ENCODE data around the gene ZNF324. TPM values are rescaled to one million over a fixed set of nuclear protein-coding genes. Genes with fewer than 3 reads are reported as not detected.

ZNF324 gene
- total and polyA plus RNA-seq, 4 donors = 2.3 to 8.4 (median 5.5) TPM

DNA sequence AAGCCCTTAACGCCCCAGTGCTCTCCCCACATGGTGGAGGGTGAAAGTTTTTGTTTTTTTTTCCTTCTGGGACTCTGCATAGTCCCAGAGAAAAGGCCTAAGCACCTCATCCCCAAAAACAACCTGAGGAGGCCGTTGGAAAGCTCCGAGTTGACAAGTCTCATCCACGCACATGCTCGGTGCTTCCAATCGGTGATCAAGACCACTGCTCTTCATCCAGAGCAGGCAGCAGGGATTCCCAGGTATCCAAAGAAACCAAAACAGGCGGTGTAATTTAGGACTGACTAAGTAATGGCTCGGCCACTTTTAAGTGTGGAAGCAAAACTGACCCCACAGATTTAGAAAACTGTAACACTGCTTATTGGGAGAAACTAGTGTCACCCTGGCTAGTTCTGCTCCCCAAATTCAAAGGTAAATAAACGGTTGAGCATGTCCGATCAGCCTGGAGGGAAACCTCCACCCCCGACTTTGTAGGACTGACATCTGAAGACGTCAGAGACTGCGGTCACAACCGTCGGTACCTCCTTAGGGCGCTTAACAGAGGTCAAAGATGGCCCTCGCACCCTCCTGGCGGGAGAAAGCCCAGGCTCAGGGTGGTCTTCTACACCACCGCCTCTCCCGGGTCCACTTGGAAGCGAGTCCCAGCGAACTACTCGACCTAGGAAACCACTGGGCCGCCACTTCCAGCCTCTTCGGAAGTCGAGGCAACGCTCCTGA is 8.3 kb downstream of the ZNF324 start:
- Histone ChIP-seq H3K4me1 (ENCODE audit: control insufficient read depth in 4 of 4, insufficient read depth in 4 of 4, low read length in 3 of 4) (peaks cover 5 to 21% (median 15%) of the 10 kb centered on the region in 4 donors), H3K27me3 (ENCODE audit: control insufficient read depth in 4 of 4, insufficient read depth in 4 of 4, low read length in 3 of 4) (no peaks in the 10 kb centered on the region), H3K9ac (ENCODE audit: low read depth in 1 of 2, low read length in 2 of 2) (peak overlapping the region in 1 of 2 donors; percentile 61), H3K36me3 (ENCODE audit: control insufficient read depth in 4 of 4, insufficient read depth in 3 of 4, low read depth in 1 of 4, low read length in 3 of 4) (peaks cover 0 to 13% (median 3%) of the 10 kb centered on the region in 4 donors), H3K4me3 (ENCODE audit: low read depth in 1 of 3, low read length in 3 of 3) (peak overlapping the region; percentile 62 to 78 (median 62)), H3K9me3 (ENCODE audit: control insufficient read depth in 4 of 4, low read length in 3 of 4) (no peaks in the 10 kb centered on the region), H3K27ac (ENCODE audit: low read depth in 1 of 2, low read length in 2 of 2) (peak overlapping the region; percentile 87 to 88)
- WGBS = 24% methylated on average over 27 of the region's 27 CpGs
- TF ChIP-seq GABPA (IDR thresholded peaks at IDR 0.05 in 1 of 2, conservative IDR thresholded peaks at IDR 0.05 in 1 of 2) (no peak), EGR1 (IDR thresholded peaks at IDR 0.05; ENCODE audit: low read depth in 2 of 2) (no peak), RXRA (IDR thresholded peaks at IDR 0.05) (no peak), FOXA1 (IDR thresholded peaks at IDR 0.05) (no peak), JUND (IDR thresholded peaks at IDR 0.05) (no peak), HNF4G (IDR thresholded peaks at IDR 0.05) (no peak), HNF4A (conservative IDR thresholded peaks at IDR 0.05) (no peak), YY1 (IDR thresholded peaks at IDR 0.05) (no peak), SP1 (IDR thresholded peaks at IDR 0.05) (no peak), FOXA2 (IDR thresholded peaks at IDR 0.05) (no peak), RAD21 (IDR thresholded peaks at IDR 0.05) (no peak), NR2F2 (IDR thresholded peaks at IDR 0.05) (no peak)
- TF ChIP-seq, protein P1, sequence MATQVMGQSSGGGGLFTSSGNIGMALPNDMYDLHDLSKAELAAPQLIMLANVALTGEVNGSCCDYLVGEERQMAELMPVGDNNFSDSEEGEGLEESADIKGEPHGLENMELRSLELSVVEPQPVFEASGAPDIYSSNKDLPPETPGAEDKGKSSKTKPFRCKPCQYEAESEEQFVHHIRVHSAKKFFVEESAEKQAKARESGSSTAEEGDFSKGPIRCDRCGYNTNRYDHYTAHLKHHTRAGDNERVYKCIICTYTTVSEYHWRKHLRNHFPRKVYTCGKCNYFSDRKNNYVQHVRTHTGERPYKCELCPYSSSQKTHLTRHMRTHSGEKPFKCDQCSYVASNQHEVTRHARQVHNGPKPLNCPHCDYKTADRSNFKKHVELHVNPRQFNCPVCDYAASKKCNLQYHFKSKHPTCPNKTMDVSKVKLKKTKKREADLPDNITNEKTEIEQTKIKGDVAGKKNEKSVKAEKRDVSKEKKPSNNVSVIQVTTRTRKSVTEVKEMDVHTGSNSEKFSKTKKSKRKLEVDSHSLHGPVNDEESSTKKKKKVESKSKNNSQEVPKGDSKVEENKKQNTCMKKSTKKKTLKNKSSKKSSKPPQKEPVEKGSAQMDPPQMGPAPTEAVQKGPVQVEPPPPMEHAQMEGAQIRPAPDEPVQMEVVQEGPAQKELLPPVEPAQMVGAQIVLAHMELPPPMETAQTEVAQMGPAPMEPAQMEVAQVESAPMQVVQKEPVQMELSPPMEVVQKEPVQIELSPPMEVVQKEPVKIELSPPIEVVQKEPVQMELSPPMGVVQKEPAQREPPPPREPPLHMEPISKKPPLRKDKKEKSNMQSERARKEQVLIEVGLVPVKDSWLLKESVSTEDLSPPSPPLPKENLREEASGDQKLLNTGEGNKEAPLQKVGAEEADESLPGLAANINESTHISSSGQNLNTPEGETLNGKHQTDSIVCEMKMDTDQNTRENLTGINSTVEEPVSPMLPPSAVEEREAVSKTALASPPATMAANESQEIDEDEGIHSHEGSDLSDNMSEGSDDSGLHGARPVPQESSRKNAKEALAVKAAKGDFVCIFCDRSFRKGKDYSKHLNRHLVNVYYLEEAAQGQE (IDR thresholded peaks at IDR 0.05) = no peak
- TF ChIP-seq, protein P2, sequence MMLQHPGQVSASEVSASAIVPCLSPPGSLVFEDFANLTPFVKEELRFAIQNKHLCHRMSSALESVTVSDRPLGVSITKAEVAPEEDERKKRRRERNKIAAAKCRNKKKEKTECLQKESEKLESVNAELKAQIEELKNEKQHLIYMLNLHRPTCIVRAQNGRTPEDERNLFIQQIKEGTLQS (IDR thresholded peaks at IDR 0.05) = no peak
- TF ChIP-seq, protein P3, sequence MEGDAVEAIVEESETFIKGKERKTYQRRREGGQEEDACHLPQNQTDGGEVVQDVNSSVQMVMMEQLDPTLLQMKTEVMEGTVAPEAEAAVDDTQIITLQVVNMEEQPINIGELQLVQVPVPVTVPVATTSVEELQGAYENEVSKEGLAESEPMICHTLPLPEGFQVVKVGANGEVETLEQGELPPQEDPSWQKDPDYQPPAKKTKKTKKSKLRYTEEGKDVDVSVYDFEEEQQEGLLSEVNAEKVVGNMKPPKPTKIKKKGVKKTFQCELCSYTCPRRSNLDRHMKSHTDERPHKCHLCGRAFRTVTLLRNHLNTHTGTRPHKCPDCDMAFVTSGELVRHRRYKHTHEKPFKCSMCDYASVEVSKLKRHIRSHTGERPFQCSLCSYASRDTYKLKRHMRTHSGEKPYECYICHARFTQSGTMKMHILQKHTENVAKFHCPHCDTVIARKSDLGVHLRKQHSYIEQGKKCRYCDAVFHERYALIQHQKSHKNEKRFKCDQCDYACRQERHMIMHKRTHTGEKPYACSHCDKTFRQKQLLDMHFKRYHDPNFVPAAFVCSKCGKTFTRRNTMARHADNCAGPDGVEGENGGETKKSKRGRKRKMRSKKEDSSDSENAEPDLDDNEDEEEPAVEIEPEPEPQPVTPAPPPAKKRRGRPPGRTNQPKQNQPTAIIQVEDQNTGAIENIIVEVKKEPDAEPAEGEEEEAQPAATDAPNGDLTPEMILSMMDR (IDR thresholded peaks at IDR 0.05; ENCODE audit: low read depth, low read length, missing input control) = no peak
- TF ChIP-seq, protein P4, sequence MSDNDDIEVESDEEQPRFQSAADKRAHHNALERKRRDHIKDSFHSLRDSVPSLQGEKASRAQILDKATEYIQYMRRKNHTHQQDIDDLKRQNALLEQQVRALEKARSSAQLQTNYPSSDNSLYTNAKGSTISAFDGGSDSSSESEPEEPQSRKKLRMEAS (IDR thresholded peaks at IDR 0.05) = no peak
- no peak for DNase-seq (ENCODE audit: low spot score)

All from liver (tissue), 9 donors.